ENCODE data around the gene EGFL7. TPM values are rescaled to one million over a fixed set of nuclear protein-coding genes. Genes with fewer than 3 reads are reported as not detected.

EGFL7 gene
- total and polyA plus RNA-seq, 2 of the 13 experiments (the other 11 are each of a cell fraction or from before 2014, with no cell fraction given): 0.20 to 5.1 TPM

- TF ChIP-seq ZNF670 (CRISPR knock-in tag; IDR thresholded peaks at IDR 0.05; ENCODE audit: borderline replicate concordance): no peak
- TF ChIP-seq ZGPAT (CRISPR knock-in tag; IDR thresholded peaks at IDR 0.05): peak; percentile 64; the same call in 1 of the 2 replicates
- no peak for TF ChIP-seq ZNF207 (IDR thresholded peaks at IDR 0.05; ENCODE audit: borderline replicate concordance)
- no peak for TF ChIP-seq ZNF713 (CRISPR knock-in tag; IDR thresholded peaks at IDR 0.05)
- no peak for TF ChIP-seq BATF2 (CRISPR knock-in tag; IDR thresholded peaks at IDR 0.05)
- no peak for TF ChIP-seq ZNF800 (CRISPR knock-in tag; IDR thresholded peaks at IDR 0.05)
- peak; percentile 80; the same call in 1 of the 2 replicates for TF ChIP-seq NFKBIZ (CRISPR knock-in tag; IDR thresholded peaks at IDR 0.05)
- no peak for TF ChIP-seq ZBTB4 (CRISPR knock-in tag; IDR thresholded peaks at IDR 0.05; ENCODE audit: borderline replicate concordance)
- TF ChIP-seq ATF1 (CRISPR knock-in tag; IDR thresholded peaks at IDR 0.05): no peak
- TF ChIP-seq NAIF1 (CRISPR knock-in tag; IDR thresholded peaks at IDR 0.05; ENCODE audit: borderline replicate concordance): no peak
- TF ChIP-seq ZNF580 (CRISPR knock-in tag; IDR thresholded peaks at IDR 0.05; ENCODE audit: borderline replicate concordance, low read depth): peak; percentile 73
- no peak for TF ChIP-seq TERF1 (CRISPR knock-in tag; IDR thresholded peaks at IDR 0.05)
- 0 out of 2 replicates have a peak, but pooled peaks have one; percentile 31 for TF ChIP-seq ZNF441 (CRISPR knock-in tag; IDR thresholded peaks at IDR 0.05; ENCODE audit: borderline replicate concordance)
- peak; percentile 83 for TF ChIP-seq HNF1B (CRISPR knock-in tag; IDR thresholded peaks at IDR 0.05)
- TF ChIP-seq FOXA1 (IDR thresholded peaks at IDR 0.05): 0 out of 2 replicates have a peak, but pooled peaks have one; percentile 42
- peak; percentile 99 for TF ChIP-seq FOXA1 (CRISPR knock-in tag; IDR thresholded peaks at IDR 0.05)
- peak; percentile 40; the same call in 1 of the 3 replicates for TF ChIP-seq MXI1 (IDR thresholded peaks at IDR 0.05; ENCODE audit: borderline replicate concordance, low read depth, low read length)
These were observed 35.7 kb upstream of the EGFL7 start (continued) for GRCh38 chr9:136626740-136627642.

Measured in HepG2 (cell line).